ENCODE results near the gene SLC9A9. TPM values are rescaled to one million over a fixed set of nuclear protein-coding genes. Genes with fewer than 3 reads are reported as not detected.

SLC9A9 gene
- total and polyA plus RNA-seq, 2 donors (not counting 1 experiment from before 2014, with no cell fraction given) = 14.3 to 74.0 TPM

GRCh38 chr3:143552851-143553250, 295.4 kb downstream of the SLC9A9 start:
- no peaks in the 10 kb centered on the region for H3K36me3 ChIP-seq (ENCODE audit: control insufficient read depth, insufficient read depth, low read length)
- H3K79me2 ChIP-seq (ENCODE audit: control insufficient read depth, insufficient read depth, low read length) = no peaks in the 10 kb centered on the region
- TF ChIP-seq, protein P1, sequence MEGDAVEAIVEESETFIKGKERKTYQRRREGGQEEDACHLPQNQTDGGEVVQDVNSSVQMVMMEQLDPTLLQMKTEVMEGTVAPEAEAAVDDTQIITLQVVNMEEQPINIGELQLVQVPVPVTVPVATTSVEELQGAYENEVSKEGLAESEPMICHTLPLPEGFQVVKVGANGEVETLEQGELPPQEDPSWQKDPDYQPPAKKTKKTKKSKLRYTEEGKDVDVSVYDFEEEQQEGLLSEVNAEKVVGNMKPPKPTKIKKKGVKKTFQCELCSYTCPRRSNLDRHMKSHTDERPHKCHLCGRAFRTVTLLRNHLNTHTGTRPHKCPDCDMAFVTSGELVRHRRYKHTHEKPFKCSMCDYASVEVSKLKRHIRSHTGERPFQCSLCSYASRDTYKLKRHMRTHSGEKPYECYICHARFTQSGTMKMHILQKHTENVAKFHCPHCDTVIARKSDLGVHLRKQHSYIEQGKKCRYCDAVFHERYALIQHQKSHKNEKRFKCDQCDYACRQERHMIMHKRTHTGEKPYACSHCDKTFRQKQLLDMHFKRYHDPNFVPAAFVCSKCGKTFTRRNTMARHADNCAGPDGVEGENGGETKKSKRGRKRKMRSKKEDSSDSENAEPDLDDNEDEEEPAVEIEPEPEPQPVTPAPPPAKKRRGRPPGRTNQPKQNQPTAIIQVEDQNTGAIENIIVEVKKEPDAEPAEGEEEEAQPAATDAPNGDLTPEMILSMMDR (conservative IDR thresholded peaks at IDR 0.05 in 1 of 2, IDR thresholded peaks at IDR 0.05 in 1 of 2; ENCODE audit: low read depth in 1 of 2, low read length in 2 of 2) = no peak
- TF ChIP-seq EZH2 (IDR thresholded peaks at IDR 0.05; ENCODE audit: low read length, missing control alignments) = no peak
- no peak overlapping the region for H3K27ac ChIP-seq (ENCODE audit: insufficient read depth, low read length)
- H3K27me3 ChIP-seq (ENCODE audit: control insufficient read depth, insufficient read depth, low read length) = no peaks in the 10 kb centered on the region
- no peak overlapping the region for H3K4me2 ChIP-seq (ENCODE audit: extremely low read depth, insufficient read depth, low read length)
- H4K20me1 ChIP-seq (ENCODE audit: control insufficient read depth, extremely low read depth, insufficient read depth, low read length) = no peaks in the 10 kb centered on the region
- no peak overlapping the region for H3K9ac ChIP-seq (ENCODE audit: insufficient read depth, low read length)
- no peak overlapping the region for H3K4me3 ChIP-seq (replicated peaks in 1 of 4; ENCODE audit: control extremely low read depth in 1 of 4, insufficient read depth in 1 of 4, low read depth in 3 of 4, low read length in 4 of 4)
- H3K4me1 ChIP-seq (ENCODE audit: control insufficient read depth, extremely low read depth, insufficient read depth, low read length) = no peaks in the 10 kb centered on the region
- no peak overlapping the region for H2AFZ ChIP-seq (ENCODE audit: low read length)
- H3K9me3 ChIP-seq (ENCODE audit: control insufficient read depth, insufficient read depth, low read depth, low read length) = no peaks in the 10 kb centered on the region
- no peak for DNase-seq (ENCODE audit: low read depth in 2 of 2)

- H3K36me3 ChIP-seq (ENCODE audit: control insufficient read depth, insufficient read depth, low read length) = no peaks in the 10 kb centered on the region
- no peak overlapping the region for H3K4me2 ChIP-seq (ENCODE audit: extremely low read depth, insufficient read depth, low read length)
- H3K27me3 ChIP-seq (ENCODE audit: control insufficient read depth, insufficient read depth, low read length) = no peaks in the 10 kb centered on the region
- no peak for TF ChIP-seq EZH2 (IDR thresholded peaks at IDR 0.05; ENCODE audit: low read length, missing control alignments)
- no peak overlapping the region for H3K9ac ChIP-seq (ENCODE audit: insufficient read depth, low read length)
- no peak for DNase-seq (ENCODE audit: low read depth in 2 of 2)
- H3K79me2 ChIP-seq (ENCODE audit: control insufficient read depth, insufficient read depth, low read length) = no peaks in the 10 kb centered on the region
- H2AFZ ChIP-seq (ENCODE audit: low read length) = no peak overlapping the region
- no peaks in the 10 kb centered on the region for H3K9me3 ChIP-seq (ENCODE audit: control insufficient read depth, insufficient read depth, low read depth, low read length)
- no peak overlapping the region for H3K27ac ChIP-seq (ENCODE audit: insufficient read depth, low read length)
- no peaks in the 10 kb centered on the region for H4K20me1 ChIP-seq (ENCODE audit: control insufficient read depth, extremely low read depth, insufficient read depth, low read length)
- H3K4me1 ChIP-seq (ENCODE audit: control insufficient read depth, extremely low read depth, insufficient read depth, low read length) = no peaks in the 10 kb centered on the region
- no peak overlapping the region for H3K4me3 ChIP-seq (replicated peaks in 1 of 4; ENCODE audit: control extremely low read depth in 1 of 4, insufficient read depth in 1 of 4, low read depth in 3 of 4, low read length in 4 of 4)
These were observed 296.5 kb downstream of the SLC9A9 start for GRCh38 chr3:143551761-143552160.

- H3K79me2 ChIP-seq (ENCODE audit: control insufficient read depth, insufficient read depth, low read length) = no peaks in the 10 kb centered on the region
- H3K9me3 ChIP-seq (ENCODE audit: control insufficient read depth, insufficient read depth, low read depth, low read length) = no peaks in the 10 kb centered on the region
- H3K9ac ChIP-seq (ENCODE audit: insufficient read depth, low read length) = no peak overlapping the region
- no peak overlapping the region for H3K4me2 ChIP-seq (ENCODE audit: extremely low read depth, insufficient read depth, low read length)
- no peak overlapping the region for H2AFZ ChIP-seq (ENCODE audit: low read length)
- H3K4me3 ChIP-seq (replicated peaks in 1 of 4; ENCODE audit: control extremely low read depth in 1 of 4, insufficient read depth in 1 of 4, low read depth in 3 of 4, low read length in 4 of 4) = no peak overlapping the region
- no peaks in the 10 kb centered on the region for H3K27me3 ChIP-seq (ENCODE audit: control insufficient read depth, insufficient read depth, low read length)
- no peak for TF ChIP-seq EZH2 (IDR thresholded peaks at IDR 0.05; ENCODE audit: low read length, missing control alignments)
- TF ChIP-seq, protein P1 (conservative IDR thresholded peaks at IDR 0.05 in 1 of 2, IDR thresholded peaks at IDR 0.05 in 1 of 2; ENCODE audit: low read depth in 1 of 2, low read length in 2 of 2) = no peak
- H3K27ac ChIP-seq (ENCODE audit: insufficient read depth, low read length) = no peak overlapping the region
- DNase-seq (ENCODE audit: low read depth in 2 of 2) = no peak
- H4K20me1 ChIP-seq (ENCODE audit: control insufficient read depth, extremely low read depth, insufficient read depth, low read length) = no peaks in the 10 kb centered on the region
- H3K4me1 ChIP-seq (ENCODE audit: control insufficient read depth, extremely low read depth, insufficient read depth, low read length) = no peaks in the 10 kb centered on the region
- no peaks in the 10 kb centered on the region for H3K36me3 ChIP-seq (ENCODE audit: control insufficient read depth, insufficient read depth, low read length)
These were observed 299.3 kb downstream of the SLC9A9 start for GRCh38 chr3:143548861-143549497.

Data from fibroblast of lung (primary cell).